HG03045 (cell line): Measurements from ENCODE around the gene ELP2.
"Not testable (repeated sequence)": the region's sequence is repeated elsewhere in the genome, so short reads cannot be mapped to it uniquely, and the experiment has no call there.

Experiments
- ATAC-seq: cut with Tn5 transposase; IDR thresholded peaks from one replicate; pipeline ENCODE4 v1.9.1; 2021; ENCODE audit warnings: mild to moderate bottlenecking, moderate library complexity; ENCODE audit not compliant: unreplicated experiment

The ELP2 gene

GRCh38 chr18:36129300-36130038 lies at the start of gene ELP2, which contains the start of gene SLC39A6:
Gene ELP2 (plus strand): TSS chr18:36129899. CDS start chr18:36129934, 35 bp downstream.
Gene SLC39A6 (minus strand): TSS chr18:36129340. CDS start chr18:36127007, 2,333 bp downstream.
- peak; percentile 93 for ATAC-seq

- ATAC-seq, result not testable (repeated sequence)
Observed at GRCh38 chr18:36081118-36081517, 48.6 kb upstream of the ELP2 start.

GRCh38 chr18:36083729-36084128 lies 46.0 kb upstream of the ELP2 start:
- ATAC-seq, result no peak

GRCh38 chr18:36085195-36085594 lies 44.5 kb upstream of the ELP2 start:
- ATAC-seq, result no peak

GRCh38 chr18:36086186-36086585 lies 43.5 kb upstream of the ELP2 start:
- no peak for ATAC-seq

GRCh38 chr18:36088256-36088655 lies 41.4 kb upstream of the ELP2 start:
- no peak for ATAC-seq

- no peak for ATAC-seq
Observed at GRCh38 chr18:36089001-36089400, 40.7 kb upstream of the ELP2 start.

- not testable (repeated sequence) for ATAC-seq
Observed at GRCh38 chr18:36092116-36092515, 37.6 kb upstream of the ELP2 start.

- ATAC-seq, result no peak
Observed at GRCh38 chr18:36094431-36094830, 35.3 kb upstream of the ELP2 start.

GRCh38 chr18:36095936-36096519 lies 33.7 kb upstream of the ELP2 start:
- no peak for ATAC-seq

- no peak for ATAC-seq
Observed at GRCh38 chr18:36096955-36097354, 32.7 kb upstream of the ELP2 start.

GRCh38 chr18:36099311-36099710 lies 30.4 kb upstream of the ELP2 start:
- ATAC-seq, result no peak

- ATAC-seq, result no peak
Observed at GRCh38 chr18:36101943-36102342, 27.8 kb upstream of the ELP2 start.

GRCh38 chr18:36104749-36105148 lies 24.9 kb upstream of the ELP2 start:
- ATAC-seq, result no peak

- ATAC-seq, result no peak
Observed at GRCh38 chr18:36107477-36107876, 22.2 kb upstream of the ELP2 start.

GRCh38 chr18:36108196-36108595 lies 21.5 kb upstream of the ELP2 start:
- ATAC-seq, result no peak

- ATAC-seq, result no peak
Observed at GRCh38 chr18:36108601-36109000, 21.1 kb upstream of the ELP2 start.

- no peak for ATAC-seq
Observed at GRCh38 chr18:36109737-36110136, 20.0 kb upstream of the ELP2 start.

GRCh38 chr18:36112302-36112701 lies 17.4 kb upstream of the ELP2 start:
- no peak for ATAC-seq

GRCh38 chr18:36114251-36114650 lies 15.4 kb upstream of the ELP2 start:
- ATAC-seq, result no peak

- no peak for ATAC-seq
Observed at GRCh38 chr18:36114738-36115137, 15.0 kb upstream of the ELP2 start.

GRCh38 chr18:36116771-36117170 lies 12.9 kb upstream of the ELP2 start:
- not testable (repeated sequence) for ATAC-seq
